CD4-positive, alpha-beta T cell treated with Interleukin-1 beta for 1 hour (primary cell): ENCODE data around the gene ADH5.
"Not testable (repeated sequence)": the region's sequence is repeated elsewhere in the genome, so short reads cannot be mapped to it uniquely, and the experiment has no call there.

Experiments
- DNase-seq, 2 donors: peaks; one replicate each; pipeline ENCODE4 v3.0.0-alpha.2; 2020 to 2022

ADH5 gene

GRCh38 chr4:99088481-99089365, at the start of gene ADH5:
Gene ADH5, minus strand, starts transcription at chr4:99088788. Its CDS starts 88 bp downstream, at chr4:99088700.
- DNase-seq = peak; percentile 86 to 87

- DNase-seq = no peak
Observed at GRCh38 chr4:99136329-99136728, 47.7 kb upstream of the ADH5 start.

- DNase-seq = no peak
Observed at GRCh38 chr4:99135541-99136162, 47.1 kb upstream of the ADH5 start.

GRCh38 chr4:99134586-99134985, 46.0 kb upstream of the ADH5 start:
- DNase-seq = no peak

GRCh38 chr4:99131378-99131777, 42.8 kb upstream of the ADH5 start:
- no peak for DNase-seq

- DNase-seq = no peak
Observed at GRCh38 chr4:99126376-99126775, 37.8 kb upstream of the ADH5 start.

- DNase-seq = no peak
Observed at GRCh38 chr4:99121008-99121407, 32.4 kb upstream of the ADH5 start.

- DNase-seq = no peak
Observed at GRCh38 chr4:99120501-99120900, 31.9 kb upstream of the ADH5 start.

GRCh38 chr4:99117876-99118693, 29.5 kb upstream of the ADH5 start:
- DNase-seq = no peak

GRCh38 chr4:99117122-99117841, 28.7 kb upstream of the ADH5 start:
- DNase-seq = not testable (repeated sequence)

- not testable (repeated sequence) for DNase-seq
Observed at GRCh38 chr4:99109286-99109685, 20.7 kb upstream of the ADH5 start.

GRCh38 chr4:99104153-99104552, 15.6 kb upstream of the ADH5 start:
- DNase-seq = no peak

GRCh38 chr4:99103166-99103565, 14.6 kb upstream of the ADH5 start:
- DNase-seq = no peak

- DNase-seq = no peak
Observed at GRCh38 chr4:99102634-99103033, 14.0 kb upstream of the ADH5 start.

- DNase-seq = no peak
Observed at GRCh38 chr4:99100876-99101275, 12.3 kb upstream of the ADH5 start.

GRCh38 chr4:99099814-99100213, 11.2 kb upstream of the ADH5 start:
- DNase-seq = not testable (repeated sequence)

GRCh38 chr4:99099311-99099710, 10.7 kb upstream of the ADH5 start:
- DNase-seq = no peak

GRCh38 chr4:99091841-99092240, 3.3 kb upstream of the ADH5 start:
- DNase-seq = not testable (repeated sequence)

GRCh38 chr4:99091216-99091575, 2.6 kb upstream of the ADH5 start:
- DNase-seq = no peak

- DNase-seq = no peak
Observed at GRCh38 chr4:99090481-99091215, 2.1 kb upstream of the ADH5 start.

- DNase-seq = peak in 1 of 2 donors; percentile 7
Observed at GRCh38 chr4:99088023-99088449, 552 bp downstream of the ADH5 start.

GRCh38 chr4:99084595-99084994, 4.0 kb downstream of the ADH5 start:
- DNase-seq = no peak
